Measurements from ENCODE around the gene ZNF446. TPM values are rescaled to one million over a fixed set of nuclear protein-coding genes. Genes with fewer than 3 reads are reported as not detected.
A peak's percentile ranks its signal among the peaks of the same experiment; 100 is the strongest.

The ZNF446 gene
- total and polyA plus RNA-seq, 9 of the 15 experiments (the other 6 are each of a cell fraction or from before 2014, with no cell fraction given): 0.07 to 4.8 (median 1.2) TPM

GRCh38 chr19:58513694-58514563, 37.8 kb downstream of the ZNF446 start (continued):
- TF ChIP-seq ZBTB9 (CRISPR knock-in tag; IDR thresholded peaks at IDR 0.05) (peak; percentile 83; the same call in 1 of the 2 replicates), MTA3 (IDR thresholded peaks at IDR 0.05; ENCODE audit: borderline replicate concordance) (peak; percentile 90; the same call in 1 of the 2 replicates), ZNF583 (CRISPR knock-in tag; IDR thresholded peaks at IDR 0.05) (0 out of 2 replicates have a peak, but pooled peaks have one; percentile 38), ESRRA (IDR thresholded peaks at IDR 0.05; ENCODE audit: borderline replicate concordance, low read depth) (peak; percentile 76; the same call in 1 of the 2 replicates), ZFP91 (CRISPR knock-in tag; IDR thresholded peaks at IDR 0.05) (no peak), NR1H2 (CRISPR knock-in tag; IDR thresholded peaks at IDR 0.05) (no peak), MECOM (CRISPR knock-in tag; IDR thresholded peaks at IDR 0.05) (peak; percentile 36; the same call in 1 of the 2 replicates), ZKSCAN8 (CRISPR knock-in tag; IDR thresholded peaks at IDR 0.05) (no peak), ZNF76 (CRISPR knock-in tag; IDR thresholded peaks at IDR 0.05; ENCODE audit: borderline replicate concordance) (no peak), XRCC4 (IDR thresholded peaks at IDR 0.05; ENCODE audit: extremely low read depth, insufficient read depth, insufficient read length) (no peak), MYC (IDR thresholded peaks at IDR 0.05; ENCODE audit: low read depth, low read length) (peak; percentile 92), MYC (CRISPR knock-in tag; IDR thresholded peaks at IDR 0.05; ENCODE audit: borderline replicate concordance, low read depth) (no peak), MTA2 (IDR thresholded peaks at IDR 0.05; ENCODE audit: low read depth) (no peak), E2F6 (IDR thresholded peaks at IDR 0.05; ENCODE audit: borderline replicate concordance in 1 of 2, extremely low read depth in 1 of 2, insufficient read depth in 1 of 2, insufficient read length in 1 of 2, low read depth in 1 of 2, low read length in 1 of 2, poor library complexity in 1 of 2, severe bottlenecking in 1 of 2) (peak; percentile 90 to 92), BHLHE40 (IDR thresholded peaks at IDR 0.05; ENCODE audit: low read length) (peak; percentile 52; the same call in 1 of the 2 replicates), SRSF7 (optimal IDR thresholded peaks at IDR 0.05; ENCODE audit: low read depth, low read length) (no peak), MXI1 (IDR thresholded peaks at IDR 0.05; ENCODE audit: low read depth, low read length) (0 out of 2 replicates have a peak, but pooled peaks have one; percentile 44), THRB (CRISPR knock-in tag; conservative IDR thresholded peaks at IDR 0.05) (no peak), SIN3B (IDR thresholded peaks at IDR 0.05; ENCODE audit: low read depth) (peak; percentile 25; the same call in 1 of the 2 replicates), ZNF121 (CRISPR knock-in tag; conservative IDR thresholded peaks at IDR 0.05) (no peak), HNRNPL (IDR thresholded peaks at IDR 0.05; ENCODE audit: low read depth, low read length) (peak; percentile 73; the same call in 1 of the 2 replicates)
